AG10803 (cell line): ENCODE results near the gene IFT57.

Source experiments
- DNase-seq: peaks from one replicate; pipeline ENCODE4 v3.0.0; 2010; ENCODE audit warnings: low read depth
- H3K4me3 ChIP-seq: 2 replicates; pipeline ENCODE4 v1.5.1; 2011; ENCODE audit warnings: mild to moderate bottlenecking, low read length, control low read depth
- CTCF ChIP-seq: conservative IDR thresholded peaks from 2 replicates; pipeline ENCODE4 v1.5.1; 2011; ENCODE audit warnings: mild to moderate bottlenecking, low read length, control low read depth, inconsistent platforms

The IFT57 gene

GRCh38 chr3:108234387-108234957 lies 12.2 kb upstream of the IFT57 start:
- H3K4me3 ChIP-seq: no peak overlapping the region
- no peak for TF ChIP-seq CTCF
- DNase-seq: no peak

- DNase-seq: no peak
- no peak for TF ChIP-seq CTCF
- H3K4me3 ChIP-seq: no peak overlapping the region
These were observed 6.1 kb upstream of the IFT57 start for GRCh38 chr3:108228286-108228685.

- no peak for DNase-seq
- TF ChIP-seq CTCF: no peak
- H3K4me3 ChIP-seq: no peak overlapping the region
These were observed 4.9 kb upstream of the IFT57 start for GRCh38 chr3:108227131-108227530.

GRCh38 chr3:108225221-108225620 lies 3.0 kb upstream of the IFT57 start:
- no peak for DNase-seq
- TF ChIP-seq CTCF: no peak
- no peak overlapping the region for H3K4me3 ChIP-seq

- no peak for TF ChIP-seq CTCF
These were observed 1.7 kb upstream of the IFT57 start for GRCh38 chr3:108223928-108224327.

GRCh38 chr3:108222853-108223565 lies 785 bp upstream of the IFT57 start:
- DNase-seq: peak; percentile 21
- no peak for TF ChIP-seq CTCF
- peak overlapping the region; percentile 86 for H3K4me3 ChIP-seq

More at GRCh38 chr3:108223928-108224327, 1.7 kb upstream of the IFT57 start:
- H3K4me3 ChIP-seq: no peak overlapping the region
- peak; percentile 29 for DNase-seq

- no peak for TF ChIP-seq CTCF
- no peak for DNase-seq
These were observed 831 bp downstream of the IFT57 start for GRCh38 chr3:108221393-108221792.

More at GRCh38 chr3:108221393-108221792, 831 bp downstream of the IFT57 start:
- H3K4me3 ChIP-seq: peak overlapping the region; percentile 86
